Body of pancreas (tissue), 4 donors: ENCODE measurements around the gene CDH4. TPM values are rescaled to one million over a fixed set of nuclear protein-coding genes. Genes with fewer than 3 reads are reported as not detected.

Source experiments
- ATAC-seq: fragments of 150-250 bp; one replicate; pipeline ENCODE4 v1.9.1; 2016
- DNase-seq, 4 donors: peaks; one replicate each; pipeline ENCODE4 v3.0.0-alpha.2; 2019
- H3K27ac ChIP-seq, 4 donors: fragments of 200-600 bp; sonication (generic); 1 replicate in 3 of 4; 2 replicates in 1 of 4; pipeline versions ENCODE4 v1.5.1 to v1.6.1; 2016 to 2019; ENCODE audit warnings: mild to moderate bottlenecking in 1 of 4, mixed read lengths in 1 of 4, moderate library complexity in 1 of 4
- H3K27me3 ChIP-seq, 2 donors: fragments of 200-600 bp; sonication (generic); one replicate each; pipeline ENCODE4 v1.6.0; 2016; ENCODE audit warnings: mild to moderate bottlenecking in 1 of 2
- H3K36me3 ChIP-seq, 2 donors: fragments of 200-600 bp; sonication (generic); replicated peaks in 1 of 2; 2 replicates each; pipeline ENCODE4 v1.5.1; 2016; ENCODE audit warnings: low read depth in 2 of 2; ENCODE audit not compliant: insufficient read depth in 1 of 2
- H3K4me1 ChIP-seq: fragments of 200-600 bp; sonication (generic); one replicate; pipeline ENCODE4 v1.6.0; 2016
- H3K4me3 ChIP-seq, 2 donors: fragments of 200-600 bp; sonication (generic); 1 replicate in 1 of 2; 2 replicates in 1 of 2; pipeline ENCODE4 v1.5.1; 2016 to 2019
- H3K9me3 ChIP-seq, 3 donors: fragments of 200-600 bp; sonication (generic); 1 replicate in 2 of 3; 2 replicates in 1 of 3; pipeline ENCODE4 v1.5.1; 2016
- POLR2A ChIP-seq, 3 donors: fragments of 450-650 bp; IDR thresholded peaks; one replicate each; pipeline ENCODE4 v1.6.1; 2016; ENCODE audit warnings: antibody characterized with exemption in 3 of 3, mild to moderate bottlenecking in 2 of 3
- WGBS, 2 donors: methylation state at CpG; one replicate each; pipeline ENCODE4 v1.1.5; 2017; 5-methylcytosine and 5-hydroxymethylcytosine counted together
- intact Hi-C: fragments of 100-400 bp; cut with DNase I; formaldehyde crosslinking; loops from one replicate; pipeline ENCODE4 v1.15.1; 2023
- total RNA-seq, 2 donors: library from RNA; depleted of rRNA; stranded (reverse); fragments of >200 nt; gene quantifications; one replicate each; pipeline ENCODE4 v1.1.0, GENCODE V29; 2016
- TF ChIP-seq, protein P1 (sequence below), 7 experiments: fragments of 450-650 bp in 4 of 7; fragments of 200-600 bp in 3 of 7; sonication (generic) in 3 of 7; IDR thresholded peaks; one replicate each; pipeline ENCODE4 v1.5.1; 2016 to 2019; ENCODE audit warnings: antibody characterized with exemption in 7 of 7

CDH4 gene
- total RNA-seq, 2 donors from 2014 or later = 0.33 to 0.52 TPM

GRCh38 chr20:61350500-61351250, 98.6 kb downstream of the CDH4 start:
- ATAC-seq = no peak
- H3K4me1 ChIP-seq = no peaks in the 10 kb centered on the region
- intact Hi-C loops = no loop called here
- no peak for DNase-seq
- WGBS, 2 donors = 64 to 65% methylated on average over 12 to 13 of the region's 14 CpGs
- H3K27ac ChIP-seq = no peak overlapping the region
- H3K9me3 ChIP-seq = no peaks in the 10 kb centered on the region
- H3K36me3 ChIP-seq = no peaks in the 10 kb centered on the region
- no peak overlapping the region for H3K4me3 ChIP-seq
- peaks cover 0 to 7% of the 10 kb centered on the region in 2 donors for H3K27me3 ChIP-seq
- no peak for TF ChIP-seq POLR2A (IDR thresholded peaks at IDR 0.05)
- TF ChIP-seq, protein P1, sequence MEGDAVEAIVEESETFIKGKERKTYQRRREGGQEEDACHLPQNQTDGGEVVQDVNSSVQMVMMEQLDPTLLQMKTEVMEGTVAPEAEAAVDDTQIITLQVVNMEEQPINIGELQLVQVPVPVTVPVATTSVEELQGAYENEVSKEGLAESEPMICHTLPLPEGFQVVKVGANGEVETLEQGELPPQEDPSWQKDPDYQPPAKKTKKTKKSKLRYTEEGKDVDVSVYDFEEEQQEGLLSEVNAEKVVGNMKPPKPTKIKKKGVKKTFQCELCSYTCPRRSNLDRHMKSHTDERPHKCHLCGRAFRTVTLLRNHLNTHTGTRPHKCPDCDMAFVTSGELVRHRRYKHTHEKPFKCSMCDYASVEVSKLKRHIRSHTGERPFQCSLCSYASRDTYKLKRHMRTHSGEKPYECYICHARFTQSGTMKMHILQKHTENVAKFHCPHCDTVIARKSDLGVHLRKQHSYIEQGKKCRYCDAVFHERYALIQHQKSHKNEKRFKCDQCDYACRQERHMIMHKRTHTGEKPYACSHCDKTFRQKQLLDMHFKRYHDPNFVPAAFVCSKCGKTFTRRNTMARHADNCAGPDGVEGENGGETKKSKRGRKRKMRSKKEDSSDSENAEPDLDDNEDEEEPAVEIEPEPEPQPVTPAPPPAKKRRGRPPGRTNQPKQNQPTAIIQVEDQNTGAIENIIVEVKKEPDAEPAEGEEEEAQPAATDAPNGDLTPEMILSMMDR (IDR thresholded peaks at IDR 0.05) = no peak

DNA sequence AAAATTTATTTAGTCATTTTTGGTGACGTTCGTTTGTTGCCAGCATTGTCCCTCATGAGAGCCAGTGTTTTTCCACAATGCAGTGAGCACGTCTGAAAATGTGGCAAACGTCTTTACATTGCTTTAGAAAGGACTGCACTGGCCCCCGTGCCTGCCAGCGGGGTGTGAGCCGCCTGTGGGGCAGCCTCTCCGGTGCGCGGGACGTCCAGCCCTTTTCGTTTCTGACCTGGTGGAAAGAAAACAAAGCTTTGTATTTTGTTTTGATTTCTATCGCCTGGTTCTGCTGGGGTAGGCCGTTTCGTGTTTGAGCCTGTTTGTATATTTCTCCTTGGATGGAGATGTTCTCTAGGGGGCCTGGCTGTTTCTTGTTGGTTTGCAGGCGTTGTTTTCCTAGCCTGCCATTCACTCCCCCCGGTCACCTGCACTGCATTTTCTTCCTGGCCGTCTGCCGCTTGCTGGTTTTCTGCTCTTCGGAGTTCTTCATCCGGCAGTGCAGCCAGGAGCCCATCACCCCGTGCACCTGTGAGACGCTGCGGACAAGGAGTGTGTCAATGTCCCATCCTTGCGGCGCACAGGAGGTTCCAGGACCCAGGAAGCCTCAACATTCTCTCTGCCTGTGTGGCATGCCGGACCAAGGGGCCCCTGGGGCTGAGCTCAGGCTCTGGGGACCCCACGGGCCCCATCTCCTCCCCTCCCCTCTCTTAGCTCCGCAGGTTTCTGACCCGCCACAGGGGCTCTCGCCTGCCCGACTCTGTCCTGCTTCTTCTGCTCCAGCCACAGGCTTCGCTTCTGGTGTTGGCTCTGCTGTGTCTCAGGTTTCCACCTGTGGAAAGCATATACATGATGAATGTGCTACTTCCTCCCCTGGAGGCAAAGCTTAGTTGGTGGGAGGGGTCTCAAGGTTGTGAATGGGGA, 100.5 kb downstream of the CDH4 start:
- TF ChIP-seq, protein P1 (IDR thresholded peaks at IDR 0.05) = no peak
- no peak for TF ChIP-seq POLR2A (IDR thresholded peaks at IDR 0.05)
- intact Hi-C loops = no loop called here
- no peaks in the 10 kb centered on the region for H3K9me3 ChIP-seq
- H3K36me3 ChIP-seq = no peaks in the 10 kb centered on the region
- ATAC-seq (no peak), DNase-seq (no peak)
- no peak overlapping the region for H3K27ac ChIP-seq
- no peaks in the 10 kb centered on the region for H3K4me1 ChIP-seq
- WGBS, 2 donors = 7 to 13% methylated on average over 27 to 33 of the region's 33 CpGs
- no peak overlapping the region for H3K4me3 ChIP-seq
- H3K27me3 ChIP-seq = peaks cover 0 to 7% of the 10 kb centered on the region in 2 donors

- Histone ChIP-seq H3K9me3 (no peaks in the 10 kb centered on the region), H3K36me3 (no peaks in the 10 kb centered on the region), H3K4me3 (no peak overlapping the region), H3K27me3 (peaks cover 0 to 7% of the 10 kb centered on the region in 2 donors), H3K4me1 (no peaks in the 10 kb centered on the region), H3K27ac (no peak overlapping the region)
- WGBS, 2 donors = 56 to 64% methylated on average over 12 of the region's 12 CpGs
- intact Hi-C loops = no loop called here
- DNase-seq (no peak), ATAC-seq (no peak)
- no peak for TF ChIP-seq POLR2A (IDR thresholded peaks at IDR 0.05)
- TF ChIP-seq, protein P1 (IDR thresholded peaks at IDR 0.05) = no peak
These were observed 101.4 kb downstream of the CDH4 start for GRCh38 chr20:61353261-61354000.

DNA sequence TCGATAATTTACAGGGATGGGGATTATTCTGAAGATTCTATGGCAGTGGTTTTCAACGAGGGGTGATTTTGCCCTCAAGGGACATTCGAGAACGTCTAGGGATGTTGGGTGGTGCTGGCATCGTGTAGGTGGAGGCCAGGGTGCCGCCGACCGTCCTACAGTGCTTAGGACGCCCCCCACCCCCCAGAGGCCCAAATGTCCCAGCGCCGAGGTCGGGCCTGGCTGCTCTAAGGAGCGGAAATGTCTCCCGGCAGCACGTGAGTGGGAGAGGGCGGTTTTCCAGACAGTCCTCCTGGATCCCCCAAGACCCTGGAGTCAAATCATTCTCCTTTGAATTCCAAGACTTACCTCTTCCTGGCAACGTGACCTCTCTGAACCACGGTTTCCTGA, 101.9 kb downstream of the CDH4 start:
- 52 to 58% methylated on average over 15 to 18 of the region's 18 CpGs for WGBS, 2 donors
- no peak overlapping the region for H3K4me3 ChIP-seq
- H3K4me1 ChIP-seq = no peaks in the 10 kb centered on the region
- no peak overlapping the region for H3K27ac ChIP-seq
- TF ChIP-seq, protein P1 (IDR thresholded peaks at IDR 0.05) = no peak
- no peak for TF ChIP-seq POLR2A (IDR thresholded peaks at IDR 0.05)
- no peaks in the 10 kb centered on the region for H3K36me3 ChIP-seq
- intact Hi-C loops = no loop called here
- ATAC-seq = no peak
- peaks cover 0 to 7% of the 10 kb centered on the region in 2 donors for H3K27me3 ChIP-seq
- no peak for DNase-seq
- no peaks in the 10 kb centered on the region for H3K9me3 ChIP-seq
